Activated CD4-positive, alpha-beta T cell treated with anti-CD3 and anti-CD28 coated beads for 24 hours (primary cell): ENCODE data around the gene CD40LG.

Experiments
- DNase-seq, 2 donors: peaks; one replicate each; pipeline ENCODE4 v3.0.0-alpha.2; 2020; ENCODE audit warnings: low read depth in 2 of 2

Gene CD40LG

GRCh38 chrX:136697156-136697555, 49.2 kb downstream of the CD40LG start:
- no peak for DNase-seq

DNA sequence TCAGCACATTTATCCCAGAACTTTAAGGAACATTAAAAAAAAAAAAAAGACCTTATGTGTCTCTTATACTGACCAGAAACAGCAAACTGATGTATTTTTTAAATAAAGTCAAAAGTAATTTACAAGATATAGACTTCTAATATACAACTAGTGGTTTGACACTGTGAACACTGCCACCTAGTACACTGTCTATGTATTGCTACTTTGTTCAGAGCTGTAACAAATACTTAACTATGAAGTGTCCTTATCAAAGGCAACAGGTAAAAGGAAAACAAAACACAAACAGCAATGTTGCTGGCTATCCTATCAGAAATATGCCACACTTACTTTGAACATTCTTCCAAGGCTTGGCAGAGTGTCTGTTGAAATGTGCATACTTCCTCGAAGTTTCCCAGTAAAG, 60.4 kb downstream of the CD40LG start:
- no peak for DNase-seq
